ENCODE data around the gene TEX13D. TPM values are rescaled to one million over a fixed set of nuclear protein-coding genes. Genes with fewer than 3 reads are reported as not detected.

TEX13D gene
- total RNA-seq, 2 experiments from 2014 or later = not detected

DNA sequence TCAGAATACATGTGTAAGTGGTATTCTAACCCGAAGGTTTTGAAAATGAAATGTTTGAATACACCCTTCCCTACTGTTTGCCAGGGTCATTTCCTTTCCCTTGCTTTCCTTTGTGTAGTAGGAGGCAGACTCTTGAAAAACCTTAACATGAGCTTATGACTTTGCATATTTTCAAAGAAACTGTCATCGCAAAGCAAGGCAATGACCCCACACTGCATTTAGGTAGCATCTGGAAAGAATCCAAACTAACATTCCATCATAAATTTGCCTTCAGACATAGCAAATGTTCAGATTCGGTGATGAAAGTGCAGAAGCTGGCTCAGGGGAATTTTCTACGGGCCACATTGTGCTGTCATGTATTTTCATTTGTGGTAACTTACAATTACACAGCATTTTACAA lies 46.2 kb downstream of the TEX13D start:
- Histone ChIP-seq H3K4me2 (ENCODE audit: low read length) (0 out of 2 replicates have a peak overlapping the region, but pooled peaks have one; percentile 23), H3K4me1 (ENCODE audit: insufficient read depth, low read length, poor library complexity, severe bottlenecking) (peaks cover 15% of the 10 kb centered on the region), H4K20me1 (ENCODE audit: insufficient read depth, low read length) (no peaks in the 10 kb centered on the region), H3K27ac (ENCODE audit: low read depth, low read length, poor library complexity, severe bottlenecking) (no peak overlapping the region), H2AFZ (ENCODE audit: low read length) (peak overlapping the region; percentile 87), H3K9me2 (ENCODE audit: insufficient read depth, low read length) (no peaks in the 10 kb centered on the region), H3K36me3 (ENCODE audit: insufficient read depth, low read length) (no peaks in the 10 kb centered on the region), H3K9me3 (ENCODE audit: low read length) (no peaks in the 10 kb centered on the region), H3K79me2 (ENCODE audit: insufficient read depth, low read depth, low read length) (no peaks in the 10 kb centered on the region), H3K4me3 (ENCODE audit: low read depth, low read length, poor library complexity, severe bottlenecking) (no peak overlapping the region)
- intact Hi-C loops (cut with micrococcal nuclease; ENCODE audit: unreplicated experiment) = no loop called here
- TF ChIP-seq EZH2phosphoT487 (IDR thresholded peaks at IDR 0.05; ENCODE audit: borderline replicate concordance, low read depth, low read length) = no peak
- TF ChIP-seq, protein P1, sequence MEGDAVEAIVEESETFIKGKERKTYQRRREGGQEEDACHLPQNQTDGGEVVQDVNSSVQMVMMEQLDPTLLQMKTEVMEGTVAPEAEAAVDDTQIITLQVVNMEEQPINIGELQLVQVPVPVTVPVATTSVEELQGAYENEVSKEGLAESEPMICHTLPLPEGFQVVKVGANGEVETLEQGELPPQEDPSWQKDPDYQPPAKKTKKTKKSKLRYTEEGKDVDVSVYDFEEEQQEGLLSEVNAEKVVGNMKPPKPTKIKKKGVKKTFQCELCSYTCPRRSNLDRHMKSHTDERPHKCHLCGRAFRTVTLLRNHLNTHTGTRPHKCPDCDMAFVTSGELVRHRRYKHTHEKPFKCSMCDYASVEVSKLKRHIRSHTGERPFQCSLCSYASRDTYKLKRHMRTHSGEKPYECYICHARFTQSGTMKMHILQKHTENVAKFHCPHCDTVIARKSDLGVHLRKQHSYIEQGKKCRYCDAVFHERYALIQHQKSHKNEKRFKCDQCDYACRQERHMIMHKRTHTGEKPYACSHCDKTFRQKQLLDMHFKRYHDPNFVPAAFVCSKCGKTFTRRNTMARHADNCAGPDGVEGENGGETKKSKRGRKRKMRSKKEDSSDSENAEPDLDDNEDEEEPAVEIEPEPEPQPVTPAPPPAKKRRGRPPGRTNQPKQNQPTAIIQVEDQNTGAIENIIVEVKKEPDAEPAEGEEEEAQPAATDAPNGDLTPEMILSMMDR (conservative IDR thresholded peaks at IDR 0.05; ENCODE audit: low read length) = no peak
- POLR2A ChIA-PET = interaction anchor here (1.2 kb wide), 1 partner anchor 11 kb away, joined by 3 read pairs; no protein-coding TSS in a partner anchor
- BruUV-seq (replicated peaks) = no TSS peak
- DNase-seq (ENCODE audit: low spot score) = no peak
- CTCF ChIA-PET (ENCODE audit: unreplicated experiment) = no interaction called here

DNA sequence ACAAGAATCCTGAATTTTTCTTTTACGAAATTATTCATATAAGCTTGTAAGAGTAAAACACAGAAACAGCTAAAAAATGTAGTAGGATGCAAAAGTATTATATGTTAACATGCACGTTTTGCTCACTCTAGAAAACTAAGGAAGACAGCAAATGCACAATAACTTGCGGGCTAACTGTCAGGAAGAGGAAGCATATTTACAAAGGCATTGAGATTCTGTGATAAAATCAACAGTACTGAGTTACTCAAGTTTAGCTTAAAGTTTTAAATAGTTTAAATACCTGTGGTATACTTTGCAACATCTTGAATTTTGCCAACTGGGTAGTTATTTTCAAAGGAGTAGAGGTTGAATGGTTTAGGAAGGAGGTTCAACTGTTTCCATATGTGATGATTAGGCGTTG lies 50.9 kb downstream of the TEX13D start:
- TF ChIP-seq EZH2phosphoT487 (IDR thresholded peaks at IDR 0.05; ENCODE audit: borderline replicate concordance, low read depth, low read length) = no peak
- TF ChIP-seq, protein P1 (conservative IDR thresholded peaks at IDR 0.05; ENCODE audit: low read length) = no peak
- POLR2A ChIA-PET = interaction anchor here (1.3 kb wide), 1 partner anchor 12 kb away, joined by 4 read pairs; no protein-coding TSS in a partner anchor
- Histone ChIP-seq H3K4me1 (ENCODE audit: insufficient read depth, low read length, poor library complexity, severe bottlenecking) (peaks cover 38% of the 10 kb centered on the region), H3K4me2 (ENCODE audit: low read length) (no peak overlapping the region), H3K79me2 (ENCODE audit: insufficient read depth, low read depth, low read length) (no peaks in the 10 kb centered on the region), H3K36me3 (ENCODE audit: insufficient read depth, low read length) (no peaks in the 10 kb centered on the region), H2AFZ (ENCODE audit: low read length) (peak overlapping the region; percentile 87; the same call in 1 of the 2 replicates), H4K20me1 (ENCODE audit: insufficient read depth, low read length) (no peaks in the 10 kb centered on the region), H3K4me3 (ENCODE audit: low read depth, low read length, poor library complexity, severe bottlenecking) (no peak overlapping the region), H3K9me2 (ENCODE audit: insufficient read depth, low read length) (no peaks in the 10 kb centered on the region), H3K27ac (ENCODE audit: low read depth, low read length, poor library complexity, severe bottlenecking) (no peak overlapping the region), H3K9me3 (ENCODE audit: low read length) (no peaks in the 10 kb centered on the region)
- CTCF ChIA-PET (ENCODE audit: unreplicated experiment) = no interaction called here
- DNase-seq (ENCODE audit: low spot score) = no peak
- intact Hi-C loops (cut with micrococcal nuclease; ENCODE audit: unreplicated experiment) = no loop called here
- BruUV-seq (replicated peaks) = no TSS peak

DNA sequence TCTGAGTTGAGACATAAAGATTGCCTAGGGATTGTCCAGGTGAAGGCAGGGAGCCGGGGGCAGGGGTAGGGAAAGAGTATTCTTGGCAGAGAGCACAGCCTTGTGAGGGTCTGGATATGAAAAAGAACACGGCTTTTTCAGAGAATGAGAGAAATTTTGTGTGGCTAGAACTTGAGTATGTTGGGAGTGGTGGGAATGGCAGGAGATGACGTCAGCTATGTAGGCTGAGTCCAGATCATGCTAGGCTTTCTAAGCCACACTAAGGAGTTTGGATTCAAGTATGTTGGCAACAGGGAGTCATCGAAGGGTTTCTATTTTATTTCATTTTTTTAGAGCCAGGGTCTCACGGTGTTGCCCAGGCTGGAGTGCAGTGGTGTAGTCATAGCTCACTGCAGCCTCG lies 53.9 kb downstream of the TEX13D start:
- Histone ChIP-seq H3K4me3 (ENCODE audit: low read depth, low read length, poor library complexity, severe bottlenecking) (no peak overlapping the region), H2AFZ (ENCODE audit: low read length) (0 out of 2 replicates have a peak overlapping the region, but pooled peaks have one; percentile 74), H3K4me1 (ENCODE audit: insufficient read depth, low read length, poor library complexity, severe bottlenecking) (peaks cover 49% of the 10 kb centered on the region), H3K27ac (ENCODE audit: low read depth, low read length, poor library complexity, severe bottlenecking) (no peak overlapping the region), H3K36me3 (ENCODE audit: insufficient read depth, low read length) (no peaks in the 10 kb centered on the region), H3K9me2 (ENCODE audit: insufficient read depth, low read length) (no peaks in the 10 kb centered on the region), H3K9me3 (ENCODE audit: low read length) (no peaks in the 10 kb centered on the region), H4K20me1 (ENCODE audit: insufficient read depth, low read length) (no peaks in the 10 kb centered on the region), H3K4me2 (ENCODE audit: low read length) (no peak overlapping the region), H3K79me2 (ENCODE audit: insufficient read depth, low read depth, low read length) (no peaks in the 10 kb centered on the region)
- ChIA-PET POLR2A (interaction anchor here (1.1 kb wide), 1 partner anchor 10 kb away, joined by 3 read pairs; no protein-coding TSS in a partner anchor), CTCF (ENCODE audit: unreplicated experiment) (no interaction called here)
- no peak for TF ChIP-seq EZH2phosphoT487 (IDR thresholded peaks at IDR 0.05; ENCODE audit: borderline replicate concordance, low read depth, low read length)
- TF ChIP-seq, protein P1 (conservative IDR thresholded peaks at IDR 0.05; ENCODE audit: low read length) = no peak
- no peak for DNase-seq (ENCODE audit: low spot score)
- no TSS peak for BruUV-seq (replicated peaks)
- intact Hi-C loops (cut with micrococcal nuclease; ENCODE audit: unreplicated experiment) = loop anchor here (5.0 kb wide), 1 partner anchor 746 kb away; no protein-coding TSS in a partner anchor
